ENCODE results near the gene PDE7B. TPM values are rescaled to one million over a fixed set of nuclear protein-coding genes. Genes with fewer than 3 reads are reported as not detected.
"Not testable (repeated sequence)": the region's sequence is repeated elsewhere in the genome, so short reads cannot be mapped to it uniquely, and the experiment has no call there.

PDE7B gene
- total RNA-seq, 2 experiments from 2014 or later: 0.50 to 0.54 TPM

DNA sequence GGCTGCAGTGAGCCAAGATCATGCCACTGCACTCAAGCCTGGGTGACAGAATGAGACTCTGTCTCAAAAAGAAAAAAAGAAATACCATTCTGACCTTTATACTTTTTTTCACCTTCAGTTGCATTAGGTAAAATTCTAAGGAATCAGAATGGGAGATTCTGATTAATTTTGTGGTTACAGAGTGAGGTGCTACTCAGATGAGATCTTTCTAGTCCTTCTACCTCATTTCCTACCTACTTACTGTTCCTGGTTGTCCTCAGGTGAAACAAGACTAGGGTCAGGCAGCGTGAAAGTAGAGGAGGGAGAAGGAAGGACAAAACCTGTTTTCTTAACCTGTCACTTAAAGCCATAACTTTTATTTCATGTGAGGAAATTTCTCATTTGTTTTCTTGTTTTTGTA, 334.9 kb downstream of the PDE7B start:
- Mint-ChIP-seq H3K9me3 (no peaks in the 10 kb centered on the region), H3K4me1 (no peaks in the 10 kb centered on the region), H3K27me3 (peaks cover 3% of the 10 kb centered on the region), H3K4me3 (no peak overlapping the region), H3K27ac (no peak overlapping the region), H3K36me3 (no peaks in the 10 kb centered on the region)
- no peak for DNase-seq

- Mint-ChIP-seq H3K36me3 (no peaks in the 10 kb centered on the region), H3K4me1 (no peaks in the 10 kb centered on the region), H3K27me3 (peaks cover 3% of the 10 kb centered on the region), H3K27ac (no peak overlapping the region), H3K9me3 (no peaks in the 10 kb centered on the region), H3K4me3 (no peak overlapping the region)
- DNase-seq: no peak
Observed at GRCh38 chr6:136188486-136188885, 337.0 kb downstream of the PDE7B start.

GRCh38 chr6:136189104-136189503, 337.6 kb downstream of the PDE7B start:
- no peak overlapping the region for H3K4me3 Mint-ChIP-seq
- no peak overlapping the region for H3K27ac Mint-ChIP-seq
- no peak for DNase-seq
- peaks cover 3% of the 10 kb centered on the region for H3K27me3 Mint-ChIP-seq
- no peaks in the 10 kb centered on the region for H3K4me1 Mint-ChIP-seq
- H3K9me3 Mint-ChIP-seq: no peaks in the 10 kb centered on the region
- H3K36me3 Mint-ChIP-seq: no peaks in the 10 kb centered on the region

GRCh38 chr6:136191606-136192312, 340.3 kb downstream of the PDE7B start:
- no peaks in the 10 kb centered on the region for H3K4me1 Mint-ChIP-seq
- peaks cover 3% of the 10 kb centered on the region for H3K27me3 Mint-ChIP-seq
- no peak for DNase-seq
- no peak overlapping the region for H3K4me3 Mint-ChIP-seq
- H3K9me3 Mint-ChIP-seq: no peaks in the 10 kb centered on the region
- H3K36me3 Mint-ChIP-seq: no peaks in the 10 kb centered on the region
- no peak overlapping the region for H3K27ac Mint-ChIP-seq

DNA sequence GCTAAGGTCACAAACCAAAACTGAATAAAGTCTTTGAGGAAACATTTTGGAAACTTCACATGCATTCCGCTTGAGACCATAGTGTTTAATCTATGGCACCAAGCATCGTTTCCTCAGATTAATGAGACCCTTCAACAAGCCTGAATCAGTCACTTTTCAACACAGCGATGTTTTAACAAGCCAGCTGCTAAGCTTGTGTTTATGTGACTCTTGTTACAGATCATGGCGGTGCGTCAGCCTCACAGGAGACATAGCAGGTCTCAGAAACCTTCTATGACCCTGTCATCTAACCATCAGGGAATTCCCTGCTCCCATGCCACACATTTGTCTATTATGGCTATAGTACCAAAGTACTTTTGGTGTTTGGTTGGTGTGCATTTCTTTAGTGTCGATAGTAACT, 341.4 kb downstream of the PDE7B start:
- Mint-ChIP-seq H3K27me3 (peaks cover 3% of the 10 kb centered on the region), H3K4me1 (no peaks in the 10 kb centered on the region), H3K4me3 (no peak overlapping the region), H3K36me3 (no peaks in the 10 kb centered on the region), H3K27ac (no peak overlapping the region), H3K9me3 (no peaks in the 10 kb centered on the region)
- DNase-seq: no peak

DNA sequence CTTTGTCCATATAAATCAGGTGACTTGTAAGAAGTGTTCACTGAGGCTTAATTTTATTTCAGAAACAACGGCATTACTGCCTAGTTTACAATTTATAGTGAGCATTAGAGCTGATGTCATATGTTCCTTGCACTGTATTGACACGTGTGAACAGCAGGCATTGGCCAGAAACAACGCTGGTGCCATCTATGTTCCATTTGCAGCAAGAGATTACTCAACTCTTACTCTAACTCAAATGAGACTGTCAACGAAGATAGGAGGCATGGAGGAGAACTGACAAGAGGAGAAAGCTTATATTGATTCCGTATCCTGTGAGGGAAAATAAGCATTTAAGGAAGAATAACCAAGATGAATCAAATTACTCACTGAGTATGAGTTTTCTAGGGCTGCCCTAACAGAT, 350.2 kb downstream of the PDE7B start:
- Mint-ChIP-seq H3K36me3 (no peaks in the 10 kb centered on the region), H3K4me1 (no peaks in the 10 kb centered on the region), H3K27ac (no peak overlapping the region), H3K4me3 (no peak overlapping the region), H3K9me3 (no peaks in the 10 kb centered on the region), H3K27me3 (peaks cover 4% of the 10 kb centered on the region)
- DNase-seq: no peak

- Mint-ChIP-seq H3K36me3 (no peaks in the 10 kb centered on the region), H3K4me3 (no peak overlapping the region), H3K9me3 (no peaks in the 10 kb centered on the region), H3K27me3 (no peaks in the 10 kb centered on the region), H3K4me1 (no peaks in the 10 kb centered on the region), H3K27ac (no peak overlapping the region)
- DNase-seq: no peak
Observed at GRCh38 chr6:136208783-136209182, 357.3 kb downstream of the PDE7B start.

DNA sequence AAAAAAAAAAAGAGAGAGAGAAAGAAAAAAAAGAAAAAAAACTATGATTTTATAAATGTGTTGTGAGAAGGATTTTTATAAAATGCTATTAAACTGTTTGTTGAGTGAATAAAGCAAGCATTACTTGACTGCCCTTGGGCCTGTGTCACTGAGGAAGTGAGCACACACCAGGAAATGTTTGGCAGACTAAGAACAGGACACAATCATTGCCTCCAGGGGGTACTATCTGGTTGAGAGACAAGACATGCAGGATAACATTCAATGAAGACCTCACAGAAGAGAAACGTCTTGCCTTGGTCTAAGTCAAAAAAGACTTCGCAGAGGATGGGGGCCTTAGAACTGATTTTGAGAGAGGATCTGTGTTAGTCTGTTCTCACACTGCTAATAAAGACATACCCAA, 358.0 kb downstream of the PDE7B start:
- H3K36me3 Mint-ChIP-seq: no peaks in the 10 kb centered on the region
- H3K4me1 Mint-ChIP-seq: no peaks in the 10 kb centered on the region
- no peaks in the 10 kb centered on the region for H3K27me3 Mint-ChIP-seq
- no peak overlapping the region for H3K27ac Mint-ChIP-seq
- no peaks in the 10 kb centered on the region for H3K9me3 Mint-ChIP-seq
- no peak for DNase-seq
- no peak overlapping the region for H3K4me3 Mint-ChIP-seq

- H3K4me3 Mint-ChIP-seq: no peak overlapping the region
- H3K27me3 Mint-ChIP-seq: no peaks in the 10 kb centered on the region
- DNase-seq: no peak
- no peaks in the 10 kb centered on the region for H3K4me1 Mint-ChIP-seq
- no peak overlapping the region for H3K27ac Mint-ChIP-seq
- H3K9me3 Mint-ChIP-seq: no peaks in the 10 kb centered on the region
- H3K36me3 Mint-ChIP-seq: no peaks in the 10 kb centered on the region
Observed at GRCh38 chr6:136210398-136211165, 359.1 kb downstream of the PDE7B start.

- Mint-ChIP-seq H3K27ac (no peak overlapping the region), H3K4me1 (no peaks in the 10 kb centered on the region), H3K4me3 (no peak overlapping the region), H3K27me3 (no peaks in the 10 kb centered on the region), H3K9me3 (no peaks in the 10 kb centered on the region), H3K36me3 (no peaks in the 10 kb centered on the region)
- DNase-seq: no peak
Observed at GRCh38 chr6:136212608-136213007, 361.1 kb downstream of the PDE7B start.

DNA sequence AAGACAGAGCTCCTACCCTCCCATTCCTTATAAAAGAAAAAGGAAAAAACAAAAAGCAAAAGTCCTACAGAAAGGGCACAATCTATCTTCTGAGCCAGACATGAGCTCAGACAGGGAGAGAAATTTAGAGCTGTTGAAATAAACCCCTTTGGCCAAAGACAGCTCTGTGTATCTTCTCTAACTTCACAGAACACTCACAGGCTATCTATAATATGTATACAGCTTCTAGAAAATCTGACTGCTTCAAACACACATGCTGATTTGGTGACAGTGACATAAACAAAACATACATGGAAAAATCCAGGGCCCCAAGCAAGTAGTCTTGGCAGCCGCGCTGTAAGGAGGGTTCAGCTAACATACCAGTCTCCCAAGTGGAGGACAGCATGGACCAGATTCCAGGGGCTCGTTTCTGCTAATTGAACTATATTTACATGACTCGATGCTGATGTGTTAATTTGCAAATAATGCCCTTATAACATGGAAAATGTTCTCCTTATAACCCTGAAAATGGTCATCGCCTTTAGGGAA, 361.6 kb downstream of the PDE7B start:
- H3K4me3 Mint-ChIP-seq: no peak overlapping the region
- DNase-seq: no peak
- H3K4me1 Mint-ChIP-seq: no peaks in the 10 kb centered on the region
- no peaks in the 10 kb centered on the region for H3K9me3 Mint-ChIP-seq
- no peaks in the 10 kb centered on the region for H3K36me3 Mint-ChIP-seq
- no peaks in the 10 kb centered on the region for H3K27me3 Mint-ChIP-seq
- no peak overlapping the region for H3K27ac Mint-ChIP-seq

- Mint-ChIP-seq H3K36me3 (no peaks in the 10 kb centered on the region), H3K27ac (no peak overlapping the region), H3K9me3 (no peaks in the 10 kb centered on the region), H3K4me3 (no peak overlapping the region), H3K4me1 (no peaks in the 10 kb centered on the region), H3K27me3 (no peaks in the 10 kb centered on the region)
- no peak for DNase-seq
Observed at GRCh38 chr6:136213853-136214252, 362.4 kb downstream of the PDE7B start.

DNA sequence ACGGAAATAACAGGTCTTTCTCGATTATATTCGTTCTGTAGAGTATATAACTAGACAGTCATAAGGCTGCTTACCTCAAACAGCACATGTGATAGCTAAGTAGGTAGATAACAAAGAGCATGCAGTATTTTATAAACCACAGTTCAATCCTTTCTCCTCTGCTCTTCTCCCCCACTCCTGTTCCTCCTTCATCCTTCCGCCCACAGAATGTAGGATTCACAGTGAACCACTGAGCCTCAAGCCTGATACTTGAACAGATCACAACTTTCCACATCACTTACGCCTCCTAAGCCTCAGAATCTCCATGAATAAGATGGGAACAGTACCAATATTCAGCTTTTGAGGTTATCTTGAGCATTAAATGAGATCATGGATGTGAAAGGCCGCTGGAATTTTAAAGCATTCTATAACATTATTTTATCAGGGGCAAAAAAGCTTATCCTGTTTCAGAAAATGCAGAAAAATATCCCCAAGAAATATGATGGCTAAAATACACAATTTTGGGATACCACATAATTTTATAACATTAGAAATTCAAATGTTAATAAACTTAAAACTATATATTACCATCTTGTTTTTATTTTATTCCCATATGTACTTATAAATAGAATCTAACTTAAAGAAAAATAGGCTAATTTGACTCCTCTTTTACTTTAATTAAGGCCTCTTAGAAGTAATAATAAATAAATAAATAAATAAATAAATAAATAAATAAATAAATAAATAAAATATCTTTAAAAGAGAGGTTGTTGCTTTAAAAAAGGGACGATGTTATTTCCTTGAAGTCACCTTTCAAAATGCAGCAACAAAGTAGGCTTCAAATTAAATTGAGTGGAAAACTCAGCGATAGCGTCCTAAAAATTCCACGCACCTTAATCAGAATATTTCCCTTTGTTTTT, 365.3 kb downstream of the PDE7B start:
- H3K9me3 Mint-ChIP-seq: peaks cover 3% of the 10 kb centered on the region
- H3K27me3 Mint-ChIP-seq: no peaks in the 10 kb centered on the region
- no peak for DNase-seq
- H3K27ac Mint-ChIP-seq: no peak overlapping the region
- no peaks in the 10 kb centered on the region for H3K4me1 Mint-ChIP-seq
- no peak overlapping the region for H3K4me3 Mint-ChIP-seq
- no peaks in the 10 kb centered on the region for H3K36me3 Mint-ChIP-seq

GRCh38 chr6:136224974-136225373, 373.5 kb downstream of the PDE7B start:
- not testable (repeated sequence) for DNase-seq, H3K27ac Mint-ChIP-seq, H3K36me3 Mint-ChIP-seq, H3K4me3 Mint-ChIP-seq, H3K9me3 Mint-ChIP-seq, H3K27me3 Mint-ChIP-seq, H3K4me1 Mint-ChIP-seq

GRCh38 chr6:136225496-136225895, 374.0 kb downstream of the PDE7B start:
- H3K4me3 Mint-ChIP-seq: no peak overlapping the region
- peak; percentile 12 for DNase-seq
- H3K27ac Mint-ChIP-seq: no peak overlapping the region
- H3K36me3 Mint-ChIP-seq: peaks cover 14% of the 10 kb centered on the region
- H3K27me3 Mint-ChIP-seq: no peaks in the 10 kb centered on the region
- peaks cover 9% of the 10 kb centered on the region for H3K4me1 Mint-ChIP-seq
- H3K9me3 Mint-ChIP-seq: peaks cover 4% of the 10 kb centered on the region

Data from activated naive CD8-positive, alpha-beta T cell treated with anti-CD3 and anti-CD28 coated beads for 36 hours (primary cell).